ENCODE data around the gene PGAP1.

The PGAP1 gene, protein sequence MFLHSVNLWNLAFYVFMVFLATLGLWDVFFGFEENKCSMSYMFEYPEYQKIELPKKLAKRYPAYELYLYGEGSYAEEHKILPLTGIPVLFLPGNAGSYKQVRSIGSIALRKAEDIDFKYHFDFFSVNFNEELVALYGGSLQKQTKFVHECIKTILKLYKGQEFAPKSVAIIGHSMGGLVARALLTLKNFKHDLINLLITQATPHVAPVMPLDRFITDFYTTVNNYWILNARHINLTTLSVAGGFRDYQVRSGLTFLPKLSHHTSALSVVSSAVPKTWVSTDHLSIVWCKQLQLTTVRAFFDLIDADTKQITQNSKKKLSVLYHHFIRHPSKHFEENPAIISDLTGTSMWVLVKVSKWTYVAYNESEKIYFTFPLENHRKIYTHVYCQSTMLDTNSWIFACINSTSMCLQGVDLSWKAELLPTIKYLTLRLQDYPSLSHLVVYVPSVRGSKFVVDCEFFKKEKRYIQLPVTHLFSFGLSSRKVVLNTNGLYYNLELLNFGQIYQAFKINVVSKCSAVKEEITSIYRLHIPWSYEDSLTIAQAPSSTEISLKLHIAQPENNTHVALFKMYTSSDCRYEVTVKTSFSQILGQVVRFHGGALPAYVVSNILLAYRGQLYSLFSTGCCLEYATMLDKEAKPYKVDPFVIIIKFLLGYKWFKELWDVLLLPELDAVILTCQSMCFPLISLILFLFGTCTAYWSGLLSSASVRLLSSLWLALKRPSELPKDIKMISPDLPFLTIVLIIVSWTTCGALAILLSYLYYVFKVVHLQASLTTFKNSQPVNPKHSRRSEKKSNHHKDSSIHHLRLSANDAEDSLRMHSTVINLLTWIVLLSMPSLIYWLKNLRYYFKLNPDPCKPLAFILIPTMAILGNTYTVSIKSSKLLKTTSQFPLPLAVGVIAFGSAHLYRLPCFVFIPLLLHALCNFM
- total RNA-seq: 18.4 to 29.9 reads per million in 2 donors

DNA sequence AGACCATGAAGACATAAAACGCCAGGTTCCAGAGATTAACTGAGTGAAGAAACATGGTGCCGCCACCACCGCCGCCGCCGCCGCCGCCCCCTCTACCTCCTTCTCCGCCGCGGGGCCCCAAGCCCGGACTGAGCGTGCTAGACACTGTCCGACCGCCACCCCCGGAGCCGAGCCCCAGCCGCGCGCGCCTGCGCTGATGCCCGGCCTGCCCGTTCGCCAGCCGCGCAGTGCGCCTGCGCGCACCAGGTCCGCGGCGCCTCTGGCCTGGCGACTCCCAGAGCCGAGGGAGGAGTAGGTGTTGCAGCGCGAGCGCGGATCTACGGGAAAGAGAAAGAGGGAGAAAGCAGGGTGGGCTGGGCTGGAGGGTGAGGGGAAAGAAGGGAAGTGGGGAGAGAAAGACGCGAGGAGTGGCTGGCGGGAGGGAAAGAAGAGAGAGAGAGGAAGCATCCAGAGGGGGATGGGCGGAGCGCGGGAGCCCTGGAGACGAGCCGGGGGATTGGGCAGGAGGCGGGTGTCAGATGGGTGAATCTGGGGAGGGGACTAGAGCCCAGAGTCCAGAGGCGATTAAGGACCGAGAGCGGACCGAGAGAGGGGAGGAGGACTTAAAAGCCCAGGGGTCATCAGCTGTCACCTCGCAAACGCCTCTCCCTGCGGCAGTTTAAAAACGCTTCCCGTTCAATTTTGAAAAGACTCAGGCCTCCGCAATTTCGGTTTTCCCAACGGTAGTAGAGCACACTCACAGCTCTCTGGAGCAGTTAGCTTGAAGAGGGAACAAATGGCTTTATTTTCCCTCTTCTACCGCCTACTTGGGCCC, at the start of gene PGAP1:
PGAP1 (minus strand) TSS at position 146 of the 814 bp plus-strand sequence; CDS start at position 55, 91 bp downstream.
- peak; percentile 67 to 91 (median 76) for DNase-seq

DNA sequence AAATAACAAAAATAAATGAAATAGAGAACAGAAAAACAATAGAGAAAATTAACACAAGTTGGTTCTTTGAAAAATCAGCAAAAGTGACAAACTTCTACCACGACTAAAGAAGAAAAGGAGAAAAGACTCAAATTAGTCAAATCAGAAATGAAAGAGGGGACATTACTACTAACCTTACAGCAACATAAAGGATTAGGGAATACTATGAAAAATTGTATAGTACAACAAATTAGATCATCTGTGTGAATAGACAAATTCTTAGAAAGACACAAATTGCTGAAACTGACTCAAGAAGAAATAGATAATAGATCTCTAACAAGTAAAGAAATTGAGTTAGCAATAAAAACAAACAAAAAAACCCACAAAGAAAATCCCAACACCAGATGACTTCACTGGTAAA, 48.5 kb upstream of the PGAP1 start:
- no peak for DNase-seq

DNA sequence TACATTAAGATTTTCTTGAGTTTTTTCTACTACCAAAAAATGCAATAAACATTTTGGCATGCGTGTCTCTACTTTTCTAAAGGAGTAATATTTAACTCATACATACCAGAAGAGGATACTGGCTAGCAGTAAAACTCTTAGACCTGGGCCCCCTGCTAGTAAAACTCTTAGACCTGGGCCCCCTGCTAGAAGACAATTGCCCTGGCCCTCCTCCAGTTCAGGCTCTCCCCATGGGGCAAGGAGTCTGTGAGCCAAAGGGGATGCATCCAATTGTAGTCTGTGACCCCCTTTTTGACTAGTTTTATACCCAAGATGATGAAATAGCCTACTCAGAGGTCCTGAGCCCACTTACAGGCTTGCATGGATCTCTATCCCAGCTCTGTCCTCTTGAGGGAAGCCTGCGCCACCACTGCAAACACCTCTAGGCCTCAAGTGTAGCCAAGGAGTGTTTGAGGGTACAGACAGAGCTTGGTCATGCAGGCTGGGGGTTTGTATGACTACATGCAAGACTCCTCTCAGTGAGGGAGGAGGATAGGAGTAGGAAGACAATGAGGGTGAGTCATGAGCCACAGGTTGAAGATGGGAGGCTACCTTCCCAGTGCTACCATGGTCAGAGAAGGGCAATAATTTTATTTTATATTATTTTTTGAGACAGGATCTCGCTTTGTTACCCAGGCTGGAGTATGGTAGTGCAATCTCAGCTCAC, 45.2 kb upstream of the PGAP1 start:
- DNase-seq: peak in 1 of 5 experiments; percentile 24

DNA sequence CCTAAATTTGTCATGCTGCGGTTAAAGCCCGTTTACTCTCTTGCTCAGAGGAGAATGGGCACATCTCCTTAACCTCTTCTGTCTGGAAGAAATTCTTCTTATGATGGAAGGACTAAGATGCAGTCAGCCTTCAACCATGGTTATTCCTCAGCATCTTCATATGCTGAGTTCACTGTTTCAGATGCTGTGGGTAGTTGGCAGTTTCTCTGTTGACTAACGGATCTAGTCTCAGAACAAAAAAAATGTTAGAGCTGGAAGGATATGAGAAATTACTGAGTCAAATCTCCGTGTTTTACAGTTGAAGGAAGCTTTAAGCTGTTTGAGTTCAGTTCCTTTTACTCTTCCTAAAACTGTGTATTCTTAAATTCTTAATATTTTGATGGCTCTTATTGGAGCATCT, 43.6 kb upstream of the PGAP1 start:
- peak in 1 of 5 experiments; percentile 62 for DNase-seq

DNA sequence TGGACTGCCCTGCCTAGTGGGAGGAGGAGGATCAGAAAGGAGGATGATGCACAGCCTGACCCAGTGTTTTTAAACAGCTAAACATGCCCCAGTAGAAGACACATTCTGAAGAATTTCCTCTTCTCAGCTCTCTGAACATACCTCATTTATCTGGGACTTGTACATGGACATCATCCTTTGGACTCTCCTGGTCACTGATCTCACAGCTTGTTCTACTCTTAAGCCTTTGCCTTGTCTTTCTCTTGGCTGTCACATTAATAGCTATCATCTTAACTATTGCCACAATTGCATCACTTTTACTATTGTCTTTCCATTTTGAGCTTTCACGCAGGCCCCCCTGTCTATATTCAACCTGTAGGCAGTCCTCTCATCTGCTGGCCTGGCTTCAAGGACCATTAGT, 42.0 kb upstream of the PGAP1 start:
- DNase-seq: no peak

DNA sequence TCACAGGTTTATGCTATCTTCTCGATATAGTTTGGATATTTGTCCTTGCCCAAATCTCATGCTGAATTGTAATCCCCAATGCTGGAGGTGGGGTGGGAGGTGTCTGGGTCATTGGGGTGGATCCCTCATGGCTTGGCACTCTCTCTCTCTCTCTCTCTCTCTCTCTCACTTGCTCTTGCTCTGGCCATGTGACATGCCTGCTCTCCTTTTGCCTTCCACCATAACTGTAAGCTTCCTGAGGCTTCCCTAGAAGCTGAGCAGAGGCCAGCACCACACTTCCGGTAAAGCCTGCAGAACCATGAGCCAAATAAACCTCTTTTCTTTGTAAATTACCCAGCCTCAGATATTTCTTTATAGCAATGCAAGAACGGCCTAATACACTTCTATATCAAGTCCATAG, 41.3 kb upstream of the PGAP1 start:
- no peak for DNase-seq

DNA sequence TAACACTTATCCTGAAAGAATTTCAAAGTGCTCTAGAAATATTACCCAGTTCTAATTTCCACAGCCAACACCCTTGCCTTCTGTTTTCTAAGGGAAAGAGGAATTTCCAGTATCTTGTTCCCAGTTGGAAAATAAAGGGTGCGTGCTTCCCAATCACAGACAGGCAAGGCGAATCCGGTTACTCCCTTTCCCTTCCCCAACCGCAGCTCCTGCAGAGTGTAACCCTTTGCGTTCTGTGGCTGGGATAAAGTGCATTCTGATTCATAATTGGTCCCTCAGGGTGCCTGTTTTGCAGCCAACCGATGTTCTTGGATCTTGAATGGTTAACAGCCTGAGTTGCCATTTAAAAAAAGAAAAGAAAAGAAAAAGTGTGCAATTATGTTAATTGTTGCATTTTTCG, 40.6 kb upstream of the PGAP1 start:
- no peak for DNase-seq

DNA sequence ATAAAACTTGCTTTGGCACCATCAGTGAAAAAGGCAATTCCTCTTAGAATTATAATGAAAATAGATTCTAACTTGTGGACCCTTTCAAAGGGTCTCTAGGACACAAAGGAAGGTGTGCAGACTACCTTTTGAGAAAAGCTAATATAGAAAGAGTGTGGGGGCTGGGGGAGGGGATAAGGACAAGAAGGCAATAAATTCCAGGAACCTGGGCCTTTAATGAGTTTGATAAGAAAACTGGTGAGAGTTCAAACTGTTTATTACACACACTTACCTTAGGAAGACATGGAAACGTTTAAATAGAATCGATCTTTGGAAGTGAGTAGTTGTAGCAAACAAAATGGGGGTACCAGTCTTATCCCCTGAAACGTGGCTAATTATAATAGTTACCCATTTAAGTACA, 39.6 kb upstream of the PGAP1 start:
- no peak for DNase-seq

DNA sequence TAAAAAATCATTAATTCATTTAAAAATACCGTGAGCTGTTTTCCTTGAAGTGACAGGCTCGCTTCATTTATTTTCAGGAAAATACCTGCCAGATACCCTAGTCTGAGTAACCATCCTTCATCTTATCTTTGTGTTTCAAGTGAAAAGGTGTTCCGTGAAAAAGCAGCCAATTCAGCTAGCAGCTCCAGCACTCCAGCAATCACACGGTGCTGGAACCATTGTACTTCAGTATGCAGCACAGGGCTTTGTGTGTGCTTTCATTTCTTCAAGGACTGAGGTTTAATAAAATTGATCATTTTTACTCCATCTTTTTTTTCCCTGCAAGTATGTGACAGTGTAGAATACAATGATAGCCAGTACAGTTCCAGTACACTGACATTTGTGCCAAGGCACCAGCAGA, 39.1 kb upstream of the PGAP1 start:
- DNase-seq: no peak

DNA sequence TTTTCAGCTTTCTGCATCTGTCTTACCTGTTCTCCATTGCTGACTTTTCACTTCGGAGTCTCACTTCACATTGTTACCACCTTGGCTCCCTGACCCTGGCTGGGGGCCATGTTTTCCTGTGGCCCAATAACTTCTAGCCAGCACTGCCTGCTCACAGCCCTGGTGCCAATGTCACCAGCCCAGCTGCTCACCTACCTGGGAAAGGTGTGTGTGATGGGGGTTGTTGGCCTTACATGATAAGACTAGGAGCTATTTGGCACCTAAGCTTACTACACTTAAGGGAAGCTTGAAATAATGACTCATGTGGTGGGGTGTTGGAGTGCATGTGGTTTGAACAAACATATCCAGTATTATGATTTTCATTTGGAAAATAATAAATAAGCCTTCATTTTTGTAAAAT, 37.5 kb upstream of the PGAP1 start:
- DNase-seq: no peak

DNA sequence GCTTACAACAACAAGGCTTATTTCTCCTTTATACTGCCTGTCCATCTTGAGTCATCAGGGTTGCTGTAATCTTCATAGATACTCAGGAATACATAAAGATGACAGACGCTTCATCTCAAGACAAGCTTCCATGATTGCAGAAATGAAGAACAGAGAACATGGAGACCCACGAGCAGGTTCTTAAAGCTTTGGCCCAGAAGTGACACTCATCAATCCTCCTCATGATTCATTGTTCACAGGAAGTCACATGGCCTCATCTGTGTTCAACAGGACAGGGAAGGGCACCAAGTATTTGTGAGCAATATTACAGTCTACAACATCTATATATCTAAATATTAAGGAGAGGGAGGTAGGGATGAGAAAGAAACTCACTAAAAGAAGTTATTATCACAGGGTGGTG, 36.5 kb upstream of the PGAP1 start:
- no peak for DNase-seq

DNA sequence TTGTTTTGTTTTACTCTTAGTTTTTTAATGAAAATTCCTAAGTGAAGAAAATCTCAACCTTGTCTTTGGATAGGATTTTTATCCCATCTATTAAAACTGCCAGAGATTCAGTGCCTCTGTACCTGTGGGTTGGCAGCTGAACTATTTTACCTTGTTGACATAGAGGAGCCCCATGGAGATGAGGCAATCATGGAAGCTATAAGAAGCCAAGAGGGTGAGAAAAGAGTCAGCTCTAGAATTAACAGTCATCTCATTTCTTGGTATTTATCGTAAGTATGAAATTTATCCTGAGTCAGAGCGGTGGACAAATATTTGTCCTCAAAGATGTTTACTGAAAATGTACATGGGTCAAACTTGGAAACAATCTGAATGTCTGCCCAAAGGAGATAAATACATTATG, 35.8 kb upstream of the PGAP1 start:
- peak in 1 of 5 experiments; percentile 52 for DNase-seq

DNA sequence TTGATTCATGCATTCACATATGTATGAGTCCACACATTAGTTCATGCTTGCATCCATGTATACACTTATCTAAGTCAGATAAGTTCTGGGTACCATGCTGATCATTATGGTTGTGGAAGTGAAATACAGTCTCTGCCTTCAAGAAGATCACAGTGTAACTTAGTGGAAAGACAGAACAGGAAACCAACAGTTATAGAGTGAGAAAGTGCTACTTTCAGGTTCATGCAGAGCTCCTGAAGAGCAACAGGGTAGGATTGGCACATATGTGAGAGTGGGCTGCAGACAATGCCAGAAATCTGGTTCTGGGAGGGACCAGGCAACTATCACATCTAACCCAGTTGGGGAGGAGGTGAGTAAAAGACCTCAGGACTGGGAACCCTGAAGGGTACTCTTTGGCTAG, 35.4 kb upstream of the PGAP1 start:
- DNase-seq: peak in 1 of 5 experiments; percentile 76

DNA sequence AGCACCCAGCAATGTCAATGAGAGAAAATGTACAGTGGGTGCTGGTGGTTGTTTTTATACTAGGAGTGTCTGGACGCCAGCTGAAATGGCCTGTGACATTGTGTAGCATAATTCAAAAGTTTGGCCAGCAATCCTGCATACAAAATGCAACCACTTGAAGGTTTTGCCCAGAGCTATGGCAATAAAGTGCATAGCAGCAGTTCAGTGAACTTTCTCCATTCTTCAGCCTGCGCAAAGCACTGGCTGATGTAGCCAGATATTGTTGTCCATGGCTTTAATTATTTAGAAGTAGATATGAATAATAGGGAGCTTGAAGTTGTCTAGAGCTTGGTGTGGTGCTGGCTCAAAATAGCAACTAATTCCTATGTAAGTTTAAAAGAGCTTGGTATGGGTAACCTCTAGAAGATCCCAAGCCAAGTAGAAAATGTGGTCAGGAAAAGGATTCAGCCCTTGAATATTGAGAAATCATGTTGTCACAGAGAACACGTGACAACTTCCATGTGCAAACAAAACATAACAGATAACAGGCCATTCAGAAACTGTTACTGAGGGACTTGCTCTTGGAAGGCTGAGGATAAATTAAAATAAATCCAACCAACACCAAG, 33.3 kb upstream of the PGAP1 start:
- no peak for DNase-seq

DNA sequence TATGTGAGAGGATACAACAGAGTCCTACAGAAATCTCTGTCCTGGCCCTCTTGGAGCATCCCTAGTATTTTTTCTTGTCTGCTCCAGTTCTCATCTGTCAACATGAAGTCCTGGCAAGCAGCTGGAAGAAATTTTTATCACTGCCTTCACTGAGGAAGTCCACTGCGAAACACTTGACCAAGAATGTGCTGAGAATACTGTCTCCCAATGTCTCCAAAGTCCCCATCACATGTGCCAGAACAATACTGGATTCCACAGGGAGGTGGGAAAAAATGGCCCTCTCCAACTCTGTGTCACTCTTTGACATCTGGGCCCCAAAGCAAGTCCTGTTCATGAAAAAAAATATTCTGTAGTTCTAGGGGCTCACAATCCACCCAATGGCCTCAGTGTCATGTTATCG, 32.8 kb upstream of the PGAP1 start:
- no peak for DNase-seq

DNA sequence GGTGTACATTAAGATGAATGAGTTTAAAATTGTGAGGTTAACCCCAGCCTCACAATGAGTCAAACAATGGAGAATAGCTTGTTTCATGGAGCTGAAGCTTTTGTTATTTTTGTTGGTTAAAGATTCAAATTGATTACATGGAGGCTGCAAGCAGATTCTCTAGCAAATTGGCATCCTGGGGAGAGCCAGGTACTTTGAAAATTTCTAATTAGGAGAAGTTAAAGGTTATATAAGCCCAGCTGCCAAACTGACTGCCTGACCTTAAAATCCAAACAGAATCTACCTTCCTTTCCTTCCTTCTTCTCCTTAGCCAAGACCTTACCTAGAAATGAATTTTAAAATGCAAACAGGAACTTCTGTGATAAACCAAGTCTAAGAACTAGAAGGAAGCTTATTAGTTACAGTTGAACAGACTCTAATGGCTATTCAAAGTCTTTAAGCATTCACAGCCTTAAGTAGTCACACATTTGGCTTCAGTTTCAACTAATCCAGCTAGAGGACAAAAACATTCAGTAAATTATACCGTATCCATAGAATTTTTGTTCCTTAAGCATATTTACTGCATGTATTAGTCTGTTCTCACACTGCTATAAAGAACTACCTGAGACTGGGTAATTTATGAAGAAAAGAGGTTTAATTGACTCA, 31.5 kb upstream of the PGAP1 start:
- no peak for DNase-seq

DNA sequence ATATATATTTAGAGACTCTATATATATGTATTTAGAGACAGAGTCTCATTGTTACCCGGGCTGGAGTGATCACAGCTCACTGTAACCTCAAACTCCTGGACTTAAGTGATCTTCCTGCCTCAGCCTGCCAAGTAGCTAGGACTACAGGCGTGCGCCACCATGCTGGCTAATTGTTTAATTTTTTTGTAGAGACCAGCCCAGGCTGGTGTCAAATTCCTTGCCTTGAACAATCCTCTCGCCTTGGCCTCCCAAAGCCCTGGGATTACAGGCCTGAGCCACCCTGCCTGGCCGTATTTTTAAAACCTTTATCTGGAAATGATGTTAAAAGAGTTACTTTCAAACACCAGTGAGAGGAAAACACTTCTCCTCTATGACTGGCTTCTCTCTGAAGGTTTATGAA, 30.9 kb upstream of the PGAP1 start:
- DNase-seq: no peak

DNA sequence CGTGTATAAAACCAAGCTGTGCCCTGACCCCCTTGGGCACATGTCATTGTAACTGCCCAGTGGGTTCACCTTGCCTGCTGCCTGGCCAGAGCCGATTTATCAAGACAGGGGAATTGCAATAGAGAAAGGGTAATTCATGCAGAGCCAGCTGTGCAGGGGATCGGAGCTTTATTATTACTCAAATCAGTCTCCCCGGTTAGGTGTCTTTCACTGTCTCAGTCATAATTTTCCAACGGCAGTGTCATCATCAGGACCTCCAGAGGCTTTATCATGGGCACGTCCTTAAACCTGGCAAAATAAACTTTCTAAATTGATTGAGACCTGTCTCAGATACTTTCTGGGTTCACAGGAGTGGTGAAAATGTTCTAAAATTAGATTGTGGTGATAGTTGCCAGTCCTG, 29.6 kb upstream of the PGAP1 start:
- DNase-seq: no peak

DNA sequence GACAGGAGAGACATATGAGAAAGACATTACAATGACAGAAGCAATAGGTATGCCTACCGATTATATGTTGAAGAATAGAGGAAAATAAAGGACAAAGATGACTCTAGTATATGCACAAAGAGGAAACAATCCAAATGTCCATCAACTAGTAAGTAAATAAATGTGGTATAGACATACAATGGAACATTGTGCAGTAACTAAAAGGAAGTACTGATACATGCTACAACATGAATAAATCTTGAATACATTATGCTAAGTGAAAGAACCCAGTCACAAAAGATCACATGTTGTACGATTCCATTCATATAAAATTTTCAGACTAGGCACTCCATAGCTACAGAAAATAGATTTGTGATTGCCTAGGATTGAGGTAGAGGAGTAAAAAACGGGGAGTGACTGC, 28.5 kb upstream of the PGAP1 start:
- no peak for DNase-seq

DNA sequence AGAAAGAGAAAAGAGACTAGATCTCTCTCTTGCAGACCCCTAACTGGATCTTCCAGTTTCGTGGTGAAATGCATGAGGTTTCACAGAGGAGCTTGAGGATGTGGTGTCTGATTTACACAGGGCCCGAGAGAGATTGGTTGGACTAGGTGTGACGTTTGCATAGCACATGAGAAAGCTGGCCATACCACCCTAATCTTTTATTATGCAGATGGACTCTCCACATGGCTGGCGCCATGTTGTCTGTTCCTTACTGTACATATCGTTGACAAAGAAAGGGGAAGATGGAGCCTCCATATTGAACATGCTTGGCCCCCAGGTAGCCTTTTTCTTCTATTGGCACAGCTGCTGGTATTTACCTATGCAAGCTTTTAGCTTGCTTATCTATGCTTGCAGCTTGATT, 27.5 kb upstream of the PGAP1 start:
- DNase-seq: no peak

DNA sequence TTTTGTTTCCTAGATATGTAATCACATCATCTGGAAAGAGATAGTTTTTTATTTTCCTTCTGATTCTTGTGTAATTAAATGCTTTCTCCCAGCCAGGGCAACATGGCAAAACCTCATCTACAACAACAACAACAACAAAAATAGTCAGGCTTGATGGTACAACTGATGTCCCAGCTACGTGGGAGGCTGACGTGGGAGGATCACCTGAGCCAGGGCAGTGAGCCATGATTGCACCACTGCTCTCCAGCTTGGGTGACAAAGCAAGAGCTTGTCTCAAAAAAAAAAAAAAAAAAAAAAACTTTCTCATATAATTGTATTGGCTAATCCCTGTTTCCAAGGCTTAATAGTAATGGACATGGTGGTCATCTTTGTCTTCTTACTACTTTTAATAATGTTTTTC, 26.4 kb upstream of the PGAP1 start:
- DNase-seq: no peak

Measured in T-helper 2 cell (primary cell).